ENCODE measurements around the gene ZNF786. TPM values are rescaled to one million over a fixed set of nuclear protein-coding genes. Genes with fewer than 3 reads are reported as not detected.

The ZNF786 gene
- total RNA-seq, 1 donor, result 6.5 TPM

- H3K36me3 ChIP-seq (ENCODE audit: insufficient read depth, low read length), result peaks cover 4% of the 10 kb centered on the region
- H2AFZ ChIP-seq (ENCODE audit: low read length), result peak overlapping the region; percentile 82
- no peak for TF ChIP-seq CTCF (IDR thresholded peaks at IDR 0.05; ENCODE audit: extremely low read depth, low read depth, low read length)
- peaks cover 23% of the 10 kb centered on the region for H3K4me1 ChIP-seq (ENCODE audit: insufficient read depth, low read length)
- H4K20me1 ChIP-seq (ENCODE audit: insufficient read depth, low read length), result peaks cover 5% of the 10 kb centered on the region
- peaks cover 53% of the 10 kb centered on the region for H3K79me2 ChIP-seq (ENCODE audit: insufficient read depth, low read length)
- H3K9me3 ChIP-seq (ENCODE audit: low read depth, low read length), result no peaks in the 10 kb centered on the region
- H3K27me3 ChIP-seq (ENCODE audit: insufficient read depth, low read length), result no peaks in the 10 kb centered on the region
- H3K4me2 ChIP-seq (ENCODE audit: insufficient read depth, low read length), result peak overlapping the region; percentile 92
- peak overlapping the region; percentile 12 for H3K27ac ChIP-seq (ENCODE audit: low read depth, low read length)
- peak; percentile 78 for DNase-seq (ENCODE audit: insufficient read length, low spot score, missing footprints)
- peak overlapping the region; percentile 94 for H3K4me3 ChIP-seq (ENCODE audit: insufficient read depth, low read length)
Observed at GRCh38 chr7:149027611-149028345, 62.7 kb downstream of the ZNF786 start.

GRCh38 chr7:149027055-149027454 lies 63.5 kb downstream of the ZNF786 start:
- Histone ChIP-seq H3K9me3 (ENCODE audit: low read depth, low read length) (no peaks in the 10 kb centered on the region), H4K20me1 (ENCODE audit: insufficient read depth, low read length) (peaks cover 8% of the 10 kb centered on the region), H3K27ac (ENCODE audit: low read depth, low read length) (peak overlapping the region; percentile 12), H2AFZ (ENCODE audit: low read length) (no peak overlapping the region), H3K36me3 (ENCODE audit: insufficient read depth, low read length) (peaks cover 4% of the 10 kb centered on the region), H3K4me3 (ENCODE audit: insufficient read depth, low read length) (peak overlapping the region; percentile 94), H3K4me1 (ENCODE audit: insufficient read depth, low read length) (peaks cover 23% of the 10 kb centered on the region), H3K4me2 (ENCODE audit: insufficient read depth, low read length) (peak overlapping the region; percentile 92), H3K27me3 (ENCODE audit: insufficient read depth, low read length) (no peaks in the 10 kb centered on the region), H3K79me2 (ENCODE audit: insufficient read depth, low read length) (peaks cover 60% of the 10 kb centered on the region)
- no peak for TF ChIP-seq CTCF (IDR thresholded peaks at IDR 0.05; ENCODE audit: extremely low read depth, low read depth, low read length)
- no peak for DNase-seq (ENCODE audit: insufficient read length, low spot score, missing footprints)

GRCh38 chr7:149023662-149024061 lies 66.9 kb downstream of the ZNF786 start:
- no peaks in the 10 kb centered on the region for H3K9me3 ChIP-seq (ENCODE audit: low read depth, low read length)
- peaks cover 78% of the 10 kb centered on the region for H3K79me2 ChIP-seq (ENCODE audit: insufficient read depth, low read length)
- H2AFZ ChIP-seq (ENCODE audit: low read length), result no peak overlapping the region
- TF ChIP-seq CTCF (IDR thresholded peaks at IDR 0.05; ENCODE audit: extremely low read depth, low read depth, low read length), result no peak
- H3K4me2 ChIP-seq (ENCODE audit: insufficient read depth, low read length), result no peak overlapping the region
- H3K27me3 ChIP-seq (ENCODE audit: insufficient read depth, low read length), result no peaks in the 10 kb centered on the region
- H3K4me3 ChIP-seq (ENCODE audit: insufficient read depth, low read length), result no peak overlapping the region
- peaks cover 16% of the 10 kb centered on the region for H3K36me3 ChIP-seq (ENCODE audit: insufficient read depth, low read length)
- peaks cover 16% of the 10 kb centered on the region for H4K20me1 ChIP-seq (ENCODE audit: insufficient read depth, low read length)
- DNase-seq (ENCODE audit: insufficient read length, low spot score, missing footprints), result no peak
- H3K4me1 ChIP-seq (ENCODE audit: insufficient read depth, low read length), result peaks cover 21% of the 10 kb centered on the region
- no peak overlapping the region for H3K27ac ChIP-seq (ENCODE audit: low read depth, low read length)

GRCh38 chr7:149022756-149023360 lies 67.7 kb downstream of the ZNF786 start:
- Histone ChIP-seq H3K79me2 (ENCODE audit: insufficient read depth, low read length) (peaks cover 74% of the 10 kb centered on the region), H2AFZ (ENCODE audit: low read length) (peak overlapping the region; percentile 47), H3K36me3 (ENCODE audit: insufficient read depth, low read length) (peaks cover 23% of the 10 kb centered on the region)

More at GRCh38 chr7:149022756-149023360, 67.7 kb downstream of the ZNF786 start:
- Histone ChIP-seq H3K4me2 (ENCODE audit: insufficient read depth, low read length) (no peak overlapping the region), H3K4me1 (ENCODE audit: insufficient read depth, low read length) (peaks cover 21% of the 10 kb centered on the region), H3K27me3 (ENCODE audit: insufficient read depth, low read length) (no peaks in the 10 kb centered on the region), H3K4me3 (ENCODE audit: insufficient read depth, low read length) (no peak overlapping the region), H3K27ac (ENCODE audit: low read depth, low read length) (peak overlapping the region; percentile 41), H4K20me1 (ENCODE audit: insufficient read depth, low read length) (peaks cover 16% of the 10 kb centered on the region), H3K9me3 (ENCODE audit: low read depth, low read length) (no peaks in the 10 kb centered on the region)
- TF ChIP-seq CTCF (IDR thresholded peaks at IDR 0.05; ENCODE audit: extremely low read depth, low read depth, low read length), result no peak
- DNase-seq (ENCODE audit: insufficient read length, low spot score, missing footprints), result no peak
